GM12872 (cell line): ENCODE results near the gene RASSF7.
A peak's percentile ranks its signal among the peaks of the same experiment; 100 is the strongest.

ENCODE experiments used
- CTCF ChIP-seq: IDR thresholded peaks from 3 replicates; pipeline ENCODE4 v1.5.1; 2011; ENCODE audit warnings: low read depth, mild to moderate bottlenecking, low read length, moderate library complexity; ENCODE audit not compliant: insufficient read depth

RASSF7 gene

DNA sequence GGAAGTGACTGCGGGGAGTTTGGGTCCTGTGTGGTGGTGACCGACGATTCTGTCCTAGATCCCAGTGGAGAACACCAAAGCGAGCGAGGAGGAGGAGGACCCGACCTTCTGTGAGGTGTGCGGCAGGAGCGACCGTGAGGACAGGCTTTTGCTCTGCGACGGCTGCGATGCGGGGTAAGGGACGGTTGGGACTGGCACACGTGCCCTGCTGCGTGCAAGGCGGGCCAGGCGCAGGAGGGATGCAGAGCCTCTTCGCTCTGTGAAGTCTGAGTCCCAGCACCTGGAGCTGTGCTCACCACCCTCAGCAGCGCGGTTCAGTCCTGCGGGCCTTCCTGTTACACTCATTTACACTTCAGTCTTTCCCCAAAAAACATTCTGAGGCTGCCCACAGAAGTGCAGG is 31.7 kb downstream of the RASSF7 start:
- TF ChIP-seq CTCF = no peak

- no peak for TF ChIP-seq CTCF
Observed at GRCh38 chr11:592918-593317, 32.1 kb downstream of the RASSF7 start.

GRCh38 chr11:593347-593746 is 32.6 kb downstream of the RASSF7 start:
- TF ChIP-seq CTCF = no peak

- TF ChIP-seq CTCF = no peak
Observed at GRCh38 chr11:595400-595799, 34.6 kb downstream of the RASSF7 start.

DNA sequence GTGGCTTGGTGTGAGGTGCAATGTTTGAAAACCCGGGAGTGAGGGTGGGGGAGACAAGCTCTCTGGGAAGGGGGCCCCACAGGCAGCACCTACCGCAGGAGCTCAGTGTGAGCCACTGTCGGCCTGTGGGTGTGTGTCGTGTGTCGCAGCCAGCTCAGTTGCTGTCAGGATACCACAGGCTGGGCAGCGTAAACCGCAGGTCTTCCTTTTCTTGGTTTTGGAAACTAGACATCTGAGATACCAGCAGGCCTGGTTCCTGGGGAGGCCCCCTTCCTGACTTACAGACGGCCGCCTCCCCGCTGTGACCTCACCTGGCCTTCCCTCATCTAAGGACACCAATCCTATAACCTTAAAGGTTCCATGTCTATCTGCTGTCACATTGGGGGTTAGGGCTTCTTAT is 35.6 kb downstream of the RASSF7 start:
- no peak for TF ChIP-seq CTCF

- TF ChIP-seq CTCF = peak; percentile 53; the same call in 2 of the 3 replicates
Observed at GRCh38 chr11:597166-597725, 36.5 kb downstream of the RASSF7 start.

DNA sequence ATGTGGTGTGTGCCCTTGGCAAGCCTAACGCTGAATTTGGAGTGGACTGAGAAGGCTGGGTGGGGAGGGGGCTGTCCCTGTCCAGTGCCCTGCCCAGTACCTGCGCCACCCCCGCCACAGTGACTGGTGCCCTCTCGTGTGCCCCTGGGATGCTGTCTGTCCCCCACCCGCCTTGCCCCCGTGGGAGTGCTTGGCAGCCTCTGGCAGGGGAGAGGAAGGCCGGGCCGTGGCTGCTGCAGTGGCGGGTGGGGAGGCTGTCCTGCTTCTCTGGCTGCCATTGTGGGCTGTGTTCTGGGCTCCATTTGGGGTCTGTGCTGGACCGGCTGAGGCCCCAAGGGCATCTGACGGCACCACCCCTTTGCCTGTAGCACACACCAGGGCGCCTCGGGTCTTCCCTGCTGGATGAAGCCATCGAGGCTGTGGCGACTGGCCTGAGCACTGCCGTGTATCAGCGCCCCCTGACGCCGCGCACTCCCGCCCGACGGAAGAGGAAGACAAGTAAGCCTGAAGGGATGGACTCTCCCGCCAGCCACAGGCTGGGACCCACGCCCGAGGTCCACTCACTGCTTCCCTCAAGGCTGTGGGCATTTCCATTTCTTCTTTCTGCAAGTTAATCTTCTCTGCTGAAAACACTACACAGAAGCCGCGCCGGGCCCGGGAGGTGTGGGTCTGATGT is 37.4 kb downstream of the RASSF7 start:
- no peak for TF ChIP-seq CTCF
